Occipital lobe (tissue), 2 donors: Measurements from ENCODE around the gene EXOC1. TPM values are rescaled to one million over a fixed set of nuclear protein-coding genes. Genes with fewer than 3 reads are reported as not detected.
"Not testable (repeated sequence)": the region's sequence is repeated elsewhere in the genome, so short reads cannot be mapped to it uniquely, and the experiment has no call there.

Experiments
- DNase-seq: peaks from one replicate; lab custom pipeline; 2025; lab: John Stamatoyannopoulos, UW
- total RNA-seq: library from RNA; depleted of rRNA; stranded (reverse); fragments of >200 nt; gene quantifications from one replicate; pipeline ENCODE4 v1.2.3, GENCODE V29; 2014

EXOC1 gene
- total RNA-seq, 1 donor from 2014 or later, result 98.4 TPM

- no peak for DNase-seq
These were observed 52.9 kb downstream of the EXOC1 start for GRCh38 chr4:55906323-55906722.

GRCh38 chr4:55906989-55907388 is 53.5 kb downstream of the EXOC1 start:
- no peak for DNase-seq

- DNase-seq, result no peak
These were observed 54.0 kb downstream of the EXOC1 start for GRCh38 chr4:55907469-55907868.

- no peak for DNase-seq
These were observed 56.7 kb downstream of the EXOC1 start for GRCh38 chr4:55910140-55910539.

GRCh38 chr4:55912249-55912648 is 58.8 kb downstream of the EXOC1 start:
- no peak for DNase-seq

- no peak for DNase-seq
These were observed 67.1 kb downstream of the EXOC1 start for GRCh38 chr4:55920571-55920970.

- DNase-seq, result no peak
These were observed 67.6 kb downstream of the EXOC1 start for GRCh38 chr4:55921093-55921492.

- no peak for DNase-seq
These were observed 71.8 kb downstream of the EXOC1 start for GRCh38 chr4:55925241-55925640.

- DNase-seq, result no peak
These were observed 73.2 kb downstream of the EXOC1 start for GRCh38 chr4:55926610-55927009.

- DNase-seq, result no peak
These were observed 74.5 kb downstream of the EXOC1 start for GRCh38 chr4:55927803-55928437.

- DNase-seq, result no peak
These were observed 75.4 kb downstream of the EXOC1 start for GRCh38 chr4:55928846-55929245.

GRCh38 chr4:55931043-55931442 is 77.6 kb downstream of the EXOC1 start:
- DNase-seq, result no peak

GRCh38 chr4:55931833-55932232 is 78.4 kb downstream of the EXOC1 start:
- DNase-seq, result no peak

- no peak for DNase-seq
These were observed 79.1 kb downstream of the EXOC1 start for GRCh38 chr4:55932511-55932910.

- no peak for DNase-seq
These were observed 80.2 kb downstream of the EXOC1 start for GRCh38 chr4:55933611-55934010.

GRCh38 chr4:55935907-55936306 is 82.5 kb downstream of the EXOC1 start:
- DNase-seq, result not testable (repeated sequence)

- DNase-seq, result no peak
These were observed 85.0 kb downstream of the EXOC1 start for GRCh38 chr4:55938481-55938880.

GRCh38 chr4:55939421-55939820 is 86.0 kb downstream of the EXOC1 start:
- no peak for DNase-seq

- DNase-seq, result no peak
These were observed 88.5 kb downstream of the EXOC1 start for GRCh38 chr4:55941881-55942396.

GRCh38 chr4:55947254-55947882 is 93.9 kb downstream of the EXOC1 start:
- no peak for DNase-seq

- no peak for DNase-seq
These were observed 94.7 kb downstream of the EXOC1 start for GRCh38 chr4:55947912-55948725.

GRCh38 chr4:55948726-55949481 is 95.5 kb downstream of the EXOC1 start, which contains the start of gene CEP135:
Gene CEP135 (plus strand): TSS chr4:55948945. CDS start chr4:55952131, 3,186 bp downstream.
- peak; percentile 87 for DNase-seq
